Stimulated activated CD4-positive, alpha-beta T cell treated with anti-CD3 and anti-CD28 coated beads, Interleukin-15, amount 100 ng/mL, for 24 hours (primary cell): ENCODE data around the gene RECK.

Experiments
- DNase-seq: peaks from one replicate; pipeline ENCODE4 v3.0.0-alpha.2; 2020

Gene RECK

DNA sequence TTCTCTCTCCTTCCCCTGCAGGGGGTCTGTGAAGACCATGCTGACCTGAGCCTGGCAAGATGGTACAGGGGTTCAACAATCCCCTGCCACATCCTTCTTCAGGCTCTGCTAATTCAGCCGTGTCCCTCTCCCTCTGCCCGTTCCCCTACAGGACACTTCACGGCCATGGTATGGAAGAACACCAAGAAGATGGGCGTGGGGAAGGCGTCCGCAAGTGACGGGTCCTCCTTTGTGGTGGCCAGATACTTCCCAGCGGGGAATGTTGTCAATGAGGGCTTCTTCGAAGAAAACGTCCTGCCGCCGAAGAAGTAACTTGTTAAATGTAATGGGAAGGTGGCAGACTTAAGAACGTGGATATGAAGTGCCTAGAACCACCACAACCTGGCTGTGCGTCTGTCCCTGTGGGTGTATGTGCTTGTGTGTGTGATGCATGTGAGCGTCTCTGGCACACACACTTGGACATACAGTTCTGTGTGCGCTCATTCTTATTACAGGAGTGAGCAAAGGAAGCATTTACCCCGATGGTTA, 125.6 kb downstream of the RECK start:
- DNase-seq = no peak

DNA sequence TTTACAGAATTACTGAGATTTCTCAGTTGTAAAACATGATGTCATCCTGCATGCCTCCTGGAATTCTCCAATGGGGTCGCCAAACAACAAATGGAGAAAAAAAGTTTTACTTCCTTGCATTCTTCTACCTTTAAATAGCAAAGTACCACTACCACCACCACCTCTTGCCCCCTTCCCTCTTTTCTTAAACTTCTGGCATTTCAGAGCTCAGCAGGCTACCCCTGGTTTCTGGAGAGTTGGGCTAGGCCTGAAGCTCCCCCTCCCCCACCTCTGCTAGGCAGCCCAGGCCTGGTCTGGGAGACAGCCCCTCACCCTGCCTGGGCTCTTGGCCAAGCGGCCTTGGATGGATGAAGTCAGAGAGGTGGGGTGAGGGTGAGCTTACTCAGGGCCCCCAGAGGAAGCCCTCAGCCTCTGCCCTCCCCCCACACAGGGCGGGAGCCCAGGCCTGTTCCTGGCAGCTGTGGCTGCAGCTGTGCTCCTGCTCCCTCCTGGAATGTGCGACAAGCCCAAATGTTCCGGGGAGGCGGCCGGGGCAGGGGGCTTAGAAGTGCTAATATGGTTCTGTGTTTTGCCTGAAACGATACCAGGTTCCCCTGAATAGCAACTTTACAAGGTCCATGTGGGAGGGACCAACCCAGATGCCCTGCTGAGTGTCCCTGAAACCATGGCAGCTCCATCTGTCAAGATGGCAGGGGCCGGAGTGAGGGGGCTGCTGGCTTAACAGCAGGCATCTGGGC, 126.5 kb downstream of the RECK start:
- no peak for DNase-seq

DNA sequence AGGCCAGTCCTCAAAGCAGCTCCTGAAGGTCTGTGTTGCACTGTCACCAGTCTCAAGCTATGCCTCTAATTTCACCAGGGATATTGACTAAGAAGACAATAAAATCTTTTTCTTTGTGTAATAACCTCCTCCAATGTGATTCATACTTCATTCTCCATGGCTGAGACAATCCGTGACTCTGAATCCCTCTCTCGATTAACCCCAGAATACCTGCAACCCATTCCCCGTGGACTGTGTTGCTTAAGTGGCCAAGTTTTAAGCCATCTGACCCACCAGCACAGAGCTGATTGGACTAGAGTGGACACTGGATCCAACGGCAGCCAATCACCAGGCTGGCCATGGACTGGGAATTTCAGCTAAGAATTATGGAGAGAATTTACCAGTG, 127.1 kb downstream of the RECK start:
- no peak for DNase-seq

DNA sequence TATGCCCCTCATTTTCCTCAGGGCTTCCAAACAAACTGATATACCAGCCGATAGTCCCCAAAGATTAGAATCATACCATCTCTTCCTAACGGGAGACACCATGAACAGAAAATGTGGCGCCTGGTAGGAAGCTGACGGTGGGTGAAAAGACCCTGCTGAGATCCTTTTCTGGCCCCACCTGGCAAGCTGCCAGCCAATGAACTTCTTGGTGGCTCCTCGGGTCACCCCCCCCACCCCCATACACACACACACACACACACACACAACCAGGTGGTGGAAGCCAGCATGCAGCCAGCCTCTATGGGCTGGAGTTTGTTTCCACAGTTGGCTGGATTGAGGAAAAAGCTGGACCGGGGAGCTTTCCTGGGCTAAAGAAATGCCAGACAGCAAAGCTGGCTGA, 127.7 kb downstream of the RECK start:
- DNase-seq = no peak

DNA sequence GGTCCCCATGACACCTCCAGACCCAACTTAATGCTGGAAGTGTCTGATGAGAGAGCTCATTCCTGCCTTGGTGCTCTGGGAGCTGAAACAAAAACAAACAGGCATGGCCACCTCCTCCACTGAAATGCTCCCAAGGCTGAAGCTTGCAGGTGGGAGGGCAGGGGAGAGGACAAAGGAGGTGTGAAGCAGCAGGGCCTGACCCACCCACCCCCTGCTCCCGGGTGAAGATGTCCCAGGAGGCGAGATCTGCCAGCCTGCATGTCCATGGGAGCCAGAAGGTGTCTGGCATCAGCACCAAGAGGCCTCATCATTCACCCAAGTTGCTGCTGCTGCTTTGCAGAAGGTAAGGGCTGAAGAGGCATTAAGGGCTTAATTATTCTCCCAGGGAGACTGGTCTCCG, 128.3 kb downstream of the RECK start:
- DNase-seq = no peak

DNA sequence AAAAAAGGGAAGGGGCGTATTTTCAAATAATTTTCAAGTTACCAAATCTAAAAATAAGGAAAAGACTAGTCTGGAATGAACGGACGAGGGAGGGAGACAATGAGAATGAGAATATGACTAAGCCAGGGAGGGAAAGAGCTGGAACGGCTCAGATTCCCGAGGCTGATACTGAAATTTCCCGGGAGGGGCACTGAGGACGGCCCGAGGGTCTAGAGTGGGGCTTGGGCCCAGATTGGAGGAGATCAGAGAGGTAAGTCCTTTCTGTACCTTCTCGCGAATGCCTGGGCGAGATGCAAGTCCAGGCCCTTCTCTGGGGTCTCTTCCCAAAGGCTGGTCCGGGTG, 129.1 kb downstream of the RECK start:
- no peak for DNase-seq

DNA sequence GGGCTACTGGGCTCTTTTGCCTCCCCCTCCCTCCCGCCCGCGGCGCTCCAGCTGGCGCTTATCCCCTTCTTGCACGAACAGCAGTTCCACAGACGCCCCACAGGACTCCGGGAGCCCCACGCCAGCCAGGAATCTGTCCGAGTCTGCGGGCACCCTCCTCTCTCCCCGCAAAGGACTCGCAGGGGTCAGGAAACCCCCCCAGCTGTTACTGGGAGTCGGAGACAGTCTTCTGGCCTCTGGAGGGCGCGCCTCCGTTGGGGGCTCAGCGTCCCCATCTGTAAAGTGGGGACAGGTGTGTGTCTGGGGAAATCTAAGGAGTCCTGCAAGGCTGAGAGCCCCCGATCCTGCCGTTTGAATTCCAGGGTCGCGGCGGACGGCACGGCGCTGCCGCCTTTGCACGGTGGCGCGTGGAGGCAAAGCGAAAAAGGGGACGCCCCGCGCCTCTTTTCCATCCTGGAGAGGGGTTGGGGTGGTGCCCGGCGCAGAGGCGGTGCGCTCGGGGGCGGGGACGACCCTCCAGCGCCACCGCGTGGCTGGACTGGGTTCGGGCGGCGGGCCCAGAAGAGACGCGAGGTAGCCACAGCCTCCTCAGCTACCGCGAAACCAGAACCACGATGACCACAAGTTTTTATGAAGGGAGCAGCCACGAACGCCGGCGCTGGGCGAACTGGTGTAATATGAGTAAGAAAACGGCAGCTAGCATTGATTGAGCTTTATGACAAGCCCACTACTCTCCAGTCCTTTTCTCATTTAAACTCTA, 129.6 kb downstream of the RECK start:
- peak; percentile 88 for DNase-seq

DNA sequence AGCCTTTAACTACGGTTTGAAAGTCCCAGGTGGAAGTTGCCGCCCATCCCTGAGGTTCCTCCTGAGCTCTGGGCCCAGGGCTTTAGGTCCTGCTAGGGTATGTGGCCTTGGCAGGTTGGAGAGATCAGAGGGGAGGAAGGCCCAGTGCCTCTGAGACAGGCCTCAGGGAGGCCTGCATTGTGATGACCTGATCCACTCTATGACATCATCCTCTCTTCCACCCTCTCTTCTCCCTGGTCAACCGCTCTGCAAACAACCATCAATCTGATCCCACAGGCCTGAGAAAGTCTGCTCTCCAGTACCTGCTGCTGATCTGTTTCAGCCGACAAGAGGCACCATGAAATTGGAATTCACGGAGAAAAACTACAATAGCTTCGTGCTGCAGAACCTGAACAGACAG, 132.5 kb downstream of the RECK start, which contains the start of gene CCIN:
Gene CCIN (plus strand): TSS at position 223 of the 400 bp plus-strand sequence. CDS start 115 bp downstream, at position 338.
- DNase-seq = no peak

DNA sequence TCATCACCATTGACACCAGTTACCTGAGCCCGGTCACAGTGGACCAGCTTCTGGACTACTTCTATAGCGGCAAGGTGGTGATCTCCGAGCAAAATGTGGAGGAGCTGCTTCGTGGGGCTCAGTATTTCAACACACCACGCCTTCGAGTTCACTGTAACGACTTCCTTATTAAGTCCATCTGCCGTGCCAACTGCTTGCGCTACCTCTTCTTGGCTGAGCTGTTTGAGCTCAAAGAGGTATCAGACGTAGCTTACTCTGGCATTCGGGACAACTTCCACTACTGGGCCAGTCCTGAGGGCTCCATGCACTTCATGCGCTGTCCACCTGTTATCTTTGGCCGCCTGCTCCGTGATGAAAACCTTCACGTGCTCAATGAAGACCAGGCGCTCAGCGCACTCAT, 133.0 kb downstream of the RECK start:
- DNase-seq = no peak

DNA sequence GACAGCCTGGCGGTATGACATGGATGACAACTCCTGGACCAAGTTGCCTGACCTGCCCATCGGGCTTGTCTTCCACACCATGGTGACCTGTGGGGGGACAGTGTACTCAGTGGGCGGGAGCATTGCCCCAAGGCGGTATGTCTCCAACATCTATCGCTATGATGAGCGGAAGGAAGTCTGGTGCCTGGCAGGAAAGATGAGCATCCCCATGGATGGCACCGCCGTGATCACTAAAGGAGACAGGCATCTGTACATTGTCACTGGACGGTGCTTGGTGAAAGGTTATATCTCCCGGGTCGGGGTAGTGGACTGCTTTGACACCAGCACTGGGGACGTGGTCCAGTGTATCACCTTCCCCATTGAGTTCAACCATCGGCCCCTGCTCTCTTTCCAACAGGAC, 133.8 kb downstream of the RECK start:
- no peak for DNase-seq

DNA sequence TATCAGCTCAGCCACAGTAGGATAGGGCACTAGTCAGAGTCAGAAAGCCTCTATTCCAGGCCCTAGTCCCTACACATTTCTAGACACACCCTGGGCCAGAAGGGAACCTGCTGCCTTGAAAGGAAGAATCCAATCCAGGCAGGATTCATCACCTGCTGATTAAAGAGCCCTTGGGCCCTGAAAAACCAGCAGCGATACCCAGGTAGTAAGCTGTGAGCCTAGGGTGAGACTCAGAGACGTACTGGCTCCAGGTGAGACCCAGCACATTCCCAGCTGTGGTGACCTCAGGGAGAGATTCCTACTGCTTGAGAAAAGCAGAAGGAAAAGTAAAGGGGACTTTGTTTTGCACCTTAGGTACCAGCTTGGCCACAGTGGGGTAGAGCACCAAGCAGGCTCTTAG, 137.1 kb downstream of the RECK start:
- no peak for DNase-seq
